Measurements from ENCODE around the gene FES. TPM values are rescaled to one million over a fixed set of nuclear protein-coding genes. Genes with fewer than 3 reads are reported as not detected.
A peak's percentile ranks its signal among the peaks of the same experiment; 100 is the strongest.

FES gene
- total RNA-seq, 1 donor from 2014 or later: 13.8 TPM

DNA sequence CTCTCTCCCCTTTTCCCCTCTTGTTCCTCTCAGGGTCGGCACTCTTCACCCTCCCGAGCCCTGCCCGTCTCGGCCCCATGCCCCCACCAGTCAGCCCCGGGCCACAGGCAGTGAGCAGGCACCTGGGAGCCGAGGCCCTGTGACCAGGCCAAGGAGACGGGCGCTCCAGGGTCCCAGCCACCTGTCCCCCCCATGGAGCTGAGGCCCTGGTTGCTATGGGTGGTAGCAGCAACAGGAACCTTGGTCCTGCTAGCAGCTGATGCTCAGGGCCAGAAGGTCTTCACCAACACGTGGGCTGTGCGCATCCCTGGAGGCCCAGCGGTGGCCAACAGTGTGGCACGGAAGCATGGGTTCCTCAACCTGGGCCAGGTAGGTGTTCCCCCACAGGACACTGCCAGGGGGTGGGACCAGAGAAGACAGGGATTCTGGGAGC, 8.7 kb upstream of the FES start:
- TF ChIP-seq, protein P1, sequence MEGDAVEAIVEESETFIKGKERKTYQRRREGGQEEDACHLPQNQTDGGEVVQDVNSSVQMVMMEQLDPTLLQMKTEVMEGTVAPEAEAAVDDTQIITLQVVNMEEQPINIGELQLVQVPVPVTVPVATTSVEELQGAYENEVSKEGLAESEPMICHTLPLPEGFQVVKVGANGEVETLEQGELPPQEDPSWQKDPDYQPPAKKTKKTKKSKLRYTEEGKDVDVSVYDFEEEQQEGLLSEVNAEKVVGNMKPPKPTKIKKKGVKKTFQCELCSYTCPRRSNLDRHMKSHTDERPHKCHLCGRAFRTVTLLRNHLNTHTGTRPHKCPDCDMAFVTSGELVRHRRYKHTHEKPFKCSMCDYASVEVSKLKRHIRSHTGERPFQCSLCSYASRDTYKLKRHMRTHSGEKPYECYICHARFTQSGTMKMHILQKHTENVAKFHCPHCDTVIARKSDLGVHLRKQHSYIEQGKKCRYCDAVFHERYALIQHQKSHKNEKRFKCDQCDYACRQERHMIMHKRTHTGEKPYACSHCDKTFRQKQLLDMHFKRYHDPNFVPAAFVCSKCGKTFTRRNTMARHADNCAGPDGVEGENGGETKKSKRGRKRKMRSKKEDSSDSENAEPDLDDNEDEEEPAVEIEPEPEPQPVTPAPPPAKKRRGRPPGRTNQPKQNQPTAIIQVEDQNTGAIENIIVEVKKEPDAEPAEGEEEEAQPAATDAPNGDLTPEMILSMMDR (IDR thresholded peaks at IDR 0.05; ENCODE audit: unreplicated experiment): no peak
- Mint-ChIP-seq H3K36me3 (ENCODE audit: insufficient read depth) (peaks cover 23% of the 10 kb centered on the region), H3K27me3 (no peaks in the 10 kb centered on the region), H3K4me1 (ENCODE audit: low read depth) (peaks cover 32% of the 10 kb centered on the region), H3K9me3 (ENCODE audit: low read depth) (no peaks in the 10 kb centered on the region), H3K4me3 (ENCODE audit: low read depth) (no peak overlapping the region), H3K27ac (no peak overlapping the region)
- no peak for DNase-seq (ENCODE audit: low spot score, unreplicated experiment)

DNA sequence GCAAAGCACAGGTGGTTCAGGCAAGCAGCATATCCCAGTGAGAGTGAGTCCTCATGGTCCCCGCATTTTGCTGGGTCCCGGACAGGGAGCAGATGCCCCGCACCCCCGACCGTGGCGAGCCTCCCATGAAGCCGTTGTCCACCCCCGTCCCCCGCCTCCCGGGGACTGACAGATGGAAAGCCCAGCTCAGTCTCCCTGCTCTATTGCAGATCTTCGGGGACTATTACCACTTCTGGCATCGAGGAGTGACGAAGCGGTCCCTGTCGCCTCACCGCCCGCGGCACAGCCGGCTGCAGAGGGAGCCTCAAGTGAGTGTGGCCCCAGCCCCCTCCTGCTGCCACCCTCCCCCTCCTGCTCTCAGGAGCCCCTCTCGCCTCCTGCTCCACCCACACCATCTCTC, 8.3 kb upstream of the FES start:
- DNase-seq (ENCODE audit: low spot score, unreplicated experiment): no peak
- Mint-ChIP-seq H3K9me3 (ENCODE audit: low read depth) (no peaks in the 10 kb centered on the region), H3K4me1 (ENCODE audit: low read depth) (peaks cover 29% of the 10 kb centered on the region), H3K27me3 (no peaks in the 10 kb centered on the region), H3K27ac (peak overlapping the region; percentile 56), H3K36me3 (ENCODE audit: insufficient read depth) (peaks cover 23% of the 10 kb centered on the region), H3K4me3 (ENCODE audit: low read depth) (no peak overlapping the region)
- TF ChIP-seq, protein P1 (IDR thresholded peaks at IDR 0.05; ENCODE audit: unreplicated experiment): no peak

DNA sequence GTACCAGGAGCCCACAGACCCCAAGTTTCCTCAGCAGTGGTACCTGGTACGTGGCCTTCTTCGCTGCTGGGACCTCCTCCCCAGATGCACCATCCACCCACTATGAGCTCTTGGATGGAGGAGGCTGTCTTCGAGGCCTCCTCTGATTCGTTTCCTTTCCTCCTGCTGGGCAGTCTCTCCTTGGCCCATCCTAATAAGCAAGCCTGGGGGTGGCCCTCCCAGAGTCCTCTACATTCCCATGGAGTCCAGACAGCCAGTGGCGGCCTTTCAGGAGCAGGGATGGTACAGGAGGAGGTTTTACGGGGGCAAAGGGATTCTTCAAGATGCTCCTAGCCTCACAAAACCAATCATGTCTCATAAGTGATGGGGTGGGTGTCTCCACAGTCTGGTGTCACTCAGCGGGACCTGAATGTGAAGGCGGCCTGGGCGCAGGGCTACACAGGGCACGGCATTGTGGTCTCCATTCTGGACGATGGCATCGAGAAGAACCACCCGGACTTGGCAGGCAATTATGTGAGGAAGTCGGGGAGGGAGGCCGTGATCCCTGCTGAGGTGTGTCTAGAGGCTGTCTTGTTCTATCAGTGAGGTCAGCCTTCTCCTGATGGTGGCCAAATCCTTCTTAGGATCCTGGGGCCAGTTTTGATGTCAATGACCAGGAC, 7.7 kb upstream of the FES start:
- no peak for DNase-seq (ENCODE audit: low spot score, unreplicated experiment)
- peak overlapping the region; percentile 56 for H3K27ac Mint-ChIP-seq
- H3K27me3 Mint-ChIP-seq: no peaks in the 10 kb centered on the region
- TF ChIP-seq, protein P1 (IDR thresholded peaks at IDR 0.05; ENCODE audit: unreplicated experiment): no peak
- no peaks in the 10 kb centered on the region for H3K9me3 Mint-ChIP-seq (ENCODE audit: low read depth)
- peaks cover 23% of the 10 kb centered on the region for H3K36me3 Mint-ChIP-seq (ENCODE audit: insufficient read depth)
- H3K4me3 Mint-ChIP-seq (ENCODE audit: low read depth): no peak overlapping the region
- peaks cover 29% of the 10 kb centered on the region for H3K4me1 Mint-ChIP-seq (ENCODE audit: low read depth)

DNA sequence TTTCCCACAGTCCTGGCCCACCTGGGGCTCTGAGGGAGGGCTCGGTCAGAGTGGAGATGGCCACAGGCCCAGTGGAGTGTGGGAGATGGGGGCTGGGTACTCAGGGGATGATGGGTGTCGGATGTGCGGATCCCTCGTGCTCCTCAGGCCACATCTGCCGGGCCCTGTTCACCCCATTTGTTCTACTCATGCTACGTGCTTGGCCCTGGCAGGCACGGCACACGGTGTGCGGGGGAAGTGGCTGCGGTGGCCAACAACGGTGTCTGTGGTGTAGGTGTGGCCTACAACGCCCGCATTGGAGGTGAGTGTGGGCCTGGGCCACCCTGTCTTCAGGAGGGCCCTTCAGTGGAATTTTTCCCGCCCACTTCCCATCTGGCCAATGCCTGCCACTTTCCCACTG, 7.0 kb upstream of the FES start:
- no peak overlapping the region for H3K27ac Mint-ChIP-seq

DNA sequence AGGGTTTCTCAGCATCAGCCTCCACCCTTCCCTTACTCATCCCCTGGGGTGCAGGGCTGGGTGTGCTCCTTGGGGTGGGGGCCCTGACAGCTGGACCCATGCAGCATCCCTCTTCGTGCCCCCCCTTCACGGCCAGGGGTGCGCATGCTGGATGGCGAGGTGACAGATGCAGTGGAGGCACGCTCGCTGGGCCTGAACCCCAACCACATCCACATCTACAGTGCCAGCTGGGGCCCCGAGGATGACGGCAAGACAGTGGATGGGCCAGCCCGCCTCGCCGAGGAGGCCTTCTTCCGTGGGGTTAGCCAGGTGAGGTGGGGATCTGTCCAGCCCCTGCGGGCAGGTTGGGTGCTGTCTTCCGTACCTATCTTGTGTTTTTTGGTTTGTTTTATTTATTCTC, 6.3 kb upstream of the FES start:
- Mint-ChIP-seq H3K4me1 (ENCODE audit: low read depth) (peaks cover 20% of the 10 kb centered on the region), H3K27ac (no peak overlapping the region), H3K27me3 (no peaks in the 10 kb centered on the region), H3K4me3 (ENCODE audit: low read depth) (no peak overlapping the region), H3K36me3 (ENCODE audit: insufficient read depth) (peaks cover 23% of the 10 kb centered on the region), H3K9me3 (ENCODE audit: low read depth) (no peaks in the 10 kb centered on the region)
- no peak for DNase-seq (ENCODE audit: low spot score, unreplicated experiment)
- TF ChIP-seq, protein P1 (IDR thresholded peaks at IDR 0.05; ENCODE audit: unreplicated experiment): no peak

More for the DNA sequence above, 7.0 kb upstream of the FES start:
- Mint-ChIP-seq H3K36me3 (ENCODE audit: insufficient read depth) (peaks cover 23% of the 10 kb centered on the region), H3K4me1 (ENCODE audit: low read depth) (peaks cover 27% of the 10 kb centered on the region), H3K27me3 (no peaks in the 10 kb centered on the region), H3K4me3 (ENCODE audit: low read depth) (no peak overlapping the region), H3K9me3 (ENCODE audit: low read depth) (no peaks in the 10 kb centered on the region)
- no peak for DNase-seq (ENCODE audit: low spot score, unreplicated experiment)
- TF ChIP-seq, protein P1 (IDR thresholded peaks at IDR 0.05; ENCODE audit: unreplicated experiment): no peak

Measured in progenitor cell of endocrine pancreas (in vitro differentiated cells).